Measurements from ENCODE around the gene LRP8. TPM values are rescaled to one million over a fixed set of nuclear protein-coding genes. Genes with fewer than 3 reads are reported as not detected.

LRP8 gene
- total RNA-seq, 1 donor from 2014 or later, result 15.6 TPM

GRCh38 chr1:53246261-53247134 lies 81.4 kb downstream of the LRP8 start:
- H3K9me3 ChIP-seq (ENCODE audit: low read depth), result no peaks in the 10 kb centered on the region
- no peak for DNase-seq (ENCODE audit: low spot score)
- no peak overlapping the region for H3K4me3 ChIP-seq
- H3K4me2 ChIP-seq, result no peak overlapping the region
- Mint-ChIP-seq H3K4me1 (no peaks in the 10 kb centered on the region), H3K36me3 (peaks cover 8% of the 10 kb centered on the region), H3K9me3 (no peaks in the 10 kb centered on the region), H3K4me3 (no peak overlapping the region), H3K27me3 (ENCODE audit: insufficient read depth, low read depth) (peaks cover 2% of the 10 kb centered on the region), H3K27ac (no peak overlapping the region)
- H3K36me3 ChIP-seq, result no peaks in the 10 kb centered on the region
- peaks cover 9% of the 10 kb centered on the region for H3F3A ChIP-seq (ENCODE audit: low read depth)
- no peaks in the 10 kb centered on the region for H4K20me1 ChIP-seq (ENCODE audit: low read depth)
- no peaks in the 10 kb centered on the region for H3K79me2 ChIP-seq (ENCODE audit: low read depth)
- no peak overlapping the region for H3K27ac ChIP-seq
- no peaks in the 10 kb centered on the region for H3K4me1 ChIP-seq
- no peak for TF ChIP-seq CTCF (IDR thresholded peaks at IDR 0.05)
- no peak for TF ChIP-seq EZH2 (IDR thresholded peaks at IDR 0.05)
- TF ChIP-seq EZH2phosphoT487 (IDR thresholded peaks at IDR 0.05), result no peak
- peaks cover 3% of the 10 kb centered on the region for H3K27me3 ChIP-seq
- H3K9ac ChIP-seq, result no peak overlapping the region
- H2AFZ ChIP-seq (replicated peaks), result no peak overlapping the region

GRCh38 chr1:53244141-53244540 lies 83.7 kb downstream of the LRP8 start:
- H3K9me3 Mint-ChIP-seq, result no peaks in the 10 kb centered on the region
- no peak overlapping the region for H2AFZ ChIP-seq (replicated peaks)
- peaks cover 14% of the 10 kb centered on the region for H3F3A ChIP-seq (ENCODE audit: low read depth)
- peaks cover 3% of the 10 kb centered on the region for H3K27me3 ChIP-seq
- no peak overlapping the region for H3K4me3 ChIP-seq
- H3K36me3 Mint-ChIP-seq, result peaks cover 2% of the 10 kb centered on the region
- no peaks in the 10 kb centered on the region for H3K79me2 ChIP-seq (ENCODE audit: low read depth)
- H3K4me3 Mint-ChIP-seq, result no peak overlapping the region
- H3K27me3 Mint-ChIP-seq (ENCODE audit: insufficient read depth, low read depth), result peaks cover 2% of the 10 kb centered on the region
- no peaks in the 10 kb centered on the region for H4K20me1 ChIP-seq (ENCODE audit: low read depth)
- H3K9me3 ChIP-seq (ENCODE audit: low read depth), result no peaks in the 10 kb centered on the region
- H3K27ac Mint-ChIP-seq, result no peak overlapping the region
- peaks cover under 1% of the 10 kb centered on the region for H3K4me1 ChIP-seq
- H3K9ac ChIP-seq, result peak overlapping the region; percentile 20
- no peaks in the 10 kb centered on the region for H3K36me3 ChIP-seq
- H3K27ac ChIP-seq, result no peak overlapping the region
- TF ChIP-seq EZH2phosphoT487 (IDR thresholded peaks at IDR 0.05), result no peak
- TF ChIP-seq CTCF (IDR thresholded peaks at IDR 0.05), result no peak
- no peak for TF ChIP-seq EZH2 (IDR thresholded peaks at IDR 0.05)
- H3K4me1 Mint-ChIP-seq, result peaks cover under 1% of the 10 kb centered on the region
- DNase-seq (ENCODE audit: low spot score), result no peak
- no peak overlapping the region for H3K4me2 ChIP-seq

- peaks cover 5% of the 10 kb centered on the region for H3K4me1 ChIP-seq
- Mint-ChIP-seq H3K9me3 (no peaks in the 10 kb centered on the region), H3K4me3 (no peak overlapping the region), H3K36me3 (peaks cover 5% of the 10 kb centered on the region), H3K4me1 (peaks cover 13% of the 10 kb centered on the region), H3K27ac (no peak overlapping the region), H3K27me3 (ENCODE audit: insufficient read depth, low read depth) (peaks cover 2% of the 10 kb centered on the region)
- no peak overlapping the region for H2AFZ ChIP-seq (replicated peaks)
- DNase-seq (ENCODE audit: low spot score), result no peak
- no peak overlapping the region for H3K4me3 ChIP-seq
- peaks cover 14% of the 10 kb centered on the region for H3F3A ChIP-seq (ENCODE audit: low read depth)
- no peak overlapping the region for H3K9ac ChIP-seq
- H3K27ac ChIP-seq, result no peak overlapping the region
- H3K27me3 ChIP-seq, result peaks cover 3% of the 10 kb centered on the region
- no peaks in the 10 kb centered on the region for H3K36me3 ChIP-seq
- H3K4me2 ChIP-seq, result no peak overlapping the region
- no peaks in the 10 kb centered on the region for H3K9me3 ChIP-seq (ENCODE audit: low read depth)
- no peaks in the 10 kb centered on the region for H4K20me1 ChIP-seq (ENCODE audit: low read depth)
- TF ChIP-seq EZH2phosphoT487 (IDR thresholded peaks at IDR 0.05), result no peak
- no peak for TF ChIP-seq CTCF (IDR thresholded peaks at IDR 0.05)
- TF ChIP-seq EZH2 (IDR thresholded peaks at IDR 0.05), result no peak
- peaks cover 9% of the 10 kb centered on the region for H3K79me2 ChIP-seq (ENCODE audit: low read depth)
Observed at GRCh38 chr1:53242381-53242780, 85.5 kb downstream of the LRP8 start.
